Measurements from ENCODE around the gene ADAMTSL3.

- TF ChIP-seq, protein P1, sequence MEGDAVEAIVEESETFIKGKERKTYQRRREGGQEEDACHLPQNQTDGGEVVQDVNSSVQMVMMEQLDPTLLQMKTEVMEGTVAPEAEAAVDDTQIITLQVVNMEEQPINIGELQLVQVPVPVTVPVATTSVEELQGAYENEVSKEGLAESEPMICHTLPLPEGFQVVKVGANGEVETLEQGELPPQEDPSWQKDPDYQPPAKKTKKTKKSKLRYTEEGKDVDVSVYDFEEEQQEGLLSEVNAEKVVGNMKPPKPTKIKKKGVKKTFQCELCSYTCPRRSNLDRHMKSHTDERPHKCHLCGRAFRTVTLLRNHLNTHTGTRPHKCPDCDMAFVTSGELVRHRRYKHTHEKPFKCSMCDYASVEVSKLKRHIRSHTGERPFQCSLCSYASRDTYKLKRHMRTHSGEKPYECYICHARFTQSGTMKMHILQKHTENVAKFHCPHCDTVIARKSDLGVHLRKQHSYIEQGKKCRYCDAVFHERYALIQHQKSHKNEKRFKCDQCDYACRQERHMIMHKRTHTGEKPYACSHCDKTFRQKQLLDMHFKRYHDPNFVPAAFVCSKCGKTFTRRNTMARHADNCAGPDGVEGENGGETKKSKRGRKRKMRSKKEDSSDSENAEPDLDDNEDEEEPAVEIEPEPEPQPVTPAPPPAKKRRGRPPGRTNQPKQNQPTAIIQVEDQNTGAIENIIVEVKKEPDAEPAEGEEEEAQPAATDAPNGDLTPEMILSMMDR (IDR thresholded peaks at IDR 0.05) = no peak
- TF ChIP-seq POLR2A (IDR thresholded peaks at IDR 0.05) = no peak
- no peak for TF ChIP-seq POLR2AphosphoS5 (IDR thresholded peaks at IDR 0.05)
- no peak for TF ChIP-seq EP300 (IDR thresholded peaks at IDR 0.05; ENCODE audit: low read depth)
Measured at GRCh38 chr15:83897037-83897436, 243.1 kb downstream of the ADAMTSL3 start.

All from transverse colon (tissue), 4 donors.